Activated CD8-positive, alpha-beta memory T cell treated with anti-CD3 and anti-CD28 coated beads, Interleukin-2, amount 50 U/mL, for 24 hours (primary cell): ENCODE measurements around the gene TANC1.

ENCODE experiments used
- DNase-seq: peaks from one replicate; pipeline ENCODE4 v3.0.0-alpha.2; 2020; ENCODE audit errors: extremely low read depth

The TANC1 gene

DNA sequence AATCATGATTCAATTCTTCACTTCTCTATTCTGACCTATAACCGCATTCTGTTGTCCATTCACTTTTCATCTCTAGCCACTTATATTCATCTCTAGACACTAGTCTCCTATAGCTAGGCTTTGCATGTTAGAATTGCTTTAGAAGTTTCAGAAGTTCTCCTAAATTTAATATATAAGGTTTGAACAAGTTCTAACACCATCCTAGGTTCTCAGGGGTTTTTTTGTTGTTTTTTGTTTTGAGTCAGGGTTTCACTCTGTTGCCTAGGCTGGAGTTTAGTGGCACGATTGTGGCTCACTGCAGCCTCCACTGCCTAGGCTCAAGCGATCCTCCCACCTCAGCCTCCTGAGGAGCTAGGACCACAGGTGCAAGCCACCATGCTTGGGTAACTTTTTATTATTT, 298.1 kb downstream of the TANC1 start:
- no peak for DNase-seq

DNA sequence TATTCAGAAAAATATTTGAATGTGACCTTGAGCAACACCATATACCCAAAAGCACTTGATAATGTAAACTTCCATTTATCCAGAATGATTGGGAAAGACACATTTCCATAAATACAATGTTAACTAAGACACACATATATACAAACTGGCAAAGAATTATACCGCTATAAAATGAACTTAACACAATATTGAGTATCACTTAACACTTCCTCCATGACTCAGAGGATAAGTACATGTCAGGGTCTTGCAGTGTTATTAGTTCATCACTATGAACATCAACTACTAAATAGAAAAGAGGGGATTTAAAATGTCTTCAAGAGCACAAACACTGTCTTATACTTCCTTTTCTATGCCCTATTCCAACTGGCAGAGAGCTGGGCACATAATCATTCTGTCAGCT, 299.5 kb downstream of the TANC1 start:
- DNase-seq = no peak

DNA sequence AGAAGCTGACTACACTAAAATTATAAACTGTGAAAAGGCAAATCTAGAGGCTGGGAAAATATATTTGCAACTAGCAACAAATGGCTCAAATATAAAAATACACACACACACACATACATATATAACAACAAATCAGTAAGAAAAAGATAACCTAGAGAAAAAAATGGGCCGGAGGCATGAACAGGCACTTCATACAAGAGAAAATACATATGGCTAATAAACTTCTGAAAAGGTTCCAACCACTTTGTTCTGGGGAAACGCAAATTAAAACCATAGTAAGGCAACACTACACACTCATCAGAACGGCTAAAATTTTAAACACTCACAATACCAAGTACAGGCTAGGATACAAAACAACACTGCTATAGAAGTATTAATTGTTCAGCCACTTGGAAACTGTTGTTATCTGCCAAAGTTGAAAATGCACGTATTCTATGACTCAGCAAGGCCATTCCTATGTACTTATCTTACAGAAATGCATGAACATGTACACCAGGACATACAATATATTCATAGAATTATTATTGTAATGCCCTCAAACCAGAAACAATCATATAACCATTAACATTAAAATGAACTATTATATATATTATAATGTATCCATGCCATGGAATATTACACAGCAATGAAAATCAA, 302.4 kb downstream of the TANC1 start:
- DNase-seq = no peak

DNA sequence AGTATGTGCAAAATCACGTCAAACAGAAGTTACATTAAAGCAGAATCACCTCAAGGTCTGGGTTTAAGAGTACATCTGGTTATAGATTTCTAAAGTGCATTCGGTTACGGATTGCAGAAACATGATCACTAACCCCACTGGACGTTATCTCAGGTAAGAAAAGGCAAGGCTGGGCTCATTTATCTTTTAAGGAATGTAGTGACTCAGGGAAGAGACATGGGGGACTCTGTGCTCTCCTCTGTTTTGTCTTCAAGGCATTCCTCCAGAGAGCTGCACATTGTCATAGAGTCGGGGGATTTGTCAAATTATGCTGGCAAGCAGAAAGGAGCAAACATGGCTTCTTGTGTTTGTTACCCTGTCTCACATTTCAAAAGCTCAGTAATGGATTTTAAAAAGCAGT, 303.7 kb downstream of the TANC1 start:
- no peak for DNase-seq

DNA sequence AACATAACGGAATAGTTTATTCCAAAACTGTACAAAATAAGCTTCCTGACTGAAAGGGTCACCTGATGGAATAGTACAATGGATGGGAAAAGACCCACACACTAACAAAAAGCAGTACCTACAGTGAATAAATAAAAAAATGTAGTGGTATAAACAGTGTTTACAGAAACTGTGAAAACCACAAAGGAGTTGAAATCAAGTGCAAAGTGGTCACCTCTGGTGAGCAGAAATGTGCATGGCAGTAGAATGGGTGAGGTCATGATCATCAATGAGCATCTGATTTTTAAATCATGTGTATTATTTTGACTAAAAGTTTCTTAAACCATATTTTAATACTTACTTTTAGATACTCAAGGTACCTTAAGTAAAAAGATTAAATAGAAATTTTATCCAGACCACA, 306.7 kb downstream of the TANC1 start:
- DNase-seq = no peak

DNA sequence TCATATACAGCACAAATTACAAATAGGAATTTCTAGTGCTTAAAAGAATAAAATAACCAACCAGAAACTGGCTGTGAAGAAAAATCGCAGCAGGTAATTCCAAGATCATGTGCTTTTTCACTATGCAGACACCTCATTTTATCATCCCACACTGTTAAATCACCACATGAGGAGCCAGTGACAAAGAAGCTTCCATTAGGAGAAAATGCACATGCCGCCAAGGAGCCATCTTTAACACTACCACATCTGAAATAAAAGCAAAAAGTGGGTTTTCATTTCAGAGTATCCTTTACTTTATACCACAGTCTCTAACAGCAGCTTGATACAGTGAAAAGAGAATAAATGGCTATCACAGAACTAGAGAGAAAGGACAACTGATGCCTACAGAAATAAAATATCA, 311.3 kb downstream of the TANC1 start:
- no peak for DNase-seq

DNA sequence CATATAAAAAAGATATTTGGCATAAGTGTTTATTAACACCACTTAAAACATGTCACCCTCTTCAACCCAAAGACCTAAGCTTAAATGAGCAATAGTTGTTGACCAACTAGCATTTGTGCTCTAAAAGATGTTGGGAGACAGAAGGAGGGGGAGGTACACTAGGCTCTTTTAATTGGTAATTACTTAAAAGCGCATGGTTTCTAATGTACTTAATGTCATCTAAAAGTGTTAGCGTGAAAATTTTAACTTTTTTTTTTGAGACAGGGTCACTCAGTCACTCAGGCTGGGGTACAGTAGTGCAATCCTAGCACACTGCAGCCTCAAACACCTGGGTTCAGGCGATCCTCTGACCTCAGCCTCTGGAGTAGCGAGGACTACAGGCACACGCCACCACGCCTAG, 312.6 kb downstream of the TANC1 start:
- no peak for DNase-seq
